Measurements from ENCODE around the gene CRLF1.
A peak's percentile ranks its signal among the peaks of the same experiment; 100 is the strongest.

The CRLF1 gene

DNA sequence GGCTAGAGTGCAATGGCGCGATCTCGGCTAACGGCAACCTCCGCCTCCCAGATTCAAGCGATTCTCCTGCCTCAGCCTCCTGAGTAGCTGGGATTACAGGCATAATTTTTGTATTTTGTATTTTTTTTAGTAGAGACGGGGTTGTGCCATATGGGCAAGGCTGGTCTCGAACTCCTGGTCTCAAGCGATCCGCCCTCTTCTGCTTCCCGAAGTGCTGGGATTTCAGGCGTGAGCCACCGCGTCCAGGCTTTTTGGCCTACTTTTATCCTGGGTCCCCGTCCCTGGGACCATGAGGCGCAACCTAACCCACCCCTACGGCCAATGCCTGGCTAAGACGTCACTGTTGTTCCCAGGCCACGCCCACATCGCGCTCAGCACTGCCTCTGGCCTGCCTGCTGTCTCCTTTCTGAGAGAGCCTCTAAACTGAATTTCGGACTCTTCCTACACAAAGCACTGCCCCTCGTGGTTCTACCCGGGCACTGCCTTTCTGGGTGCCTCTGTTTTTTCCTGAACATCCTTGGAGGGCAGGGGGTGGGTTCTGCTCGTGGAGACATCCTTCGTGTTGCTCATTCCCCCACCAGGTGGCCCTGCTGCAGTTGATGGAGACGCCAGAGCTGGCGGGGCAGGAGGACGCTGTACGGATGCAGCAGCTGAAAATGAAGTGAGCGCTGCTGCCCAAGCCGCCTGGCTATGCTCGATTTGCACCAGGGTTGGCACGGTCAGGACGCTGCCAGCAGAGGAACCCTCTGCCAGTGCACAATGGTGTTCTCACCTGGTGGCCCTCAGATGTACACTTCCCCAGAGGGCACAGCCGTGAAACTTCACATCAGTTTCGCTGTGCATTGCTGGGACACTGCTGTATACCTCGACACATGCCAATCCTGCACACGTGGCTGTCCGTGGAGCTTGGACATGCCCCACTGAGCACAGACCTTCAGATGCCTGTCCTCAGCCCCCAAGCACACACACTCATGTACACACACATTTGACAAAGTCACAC lies 16.0 kb downstream of the CRLF1 start:
- DNase-seq = peak; percentile 99

DNA sequence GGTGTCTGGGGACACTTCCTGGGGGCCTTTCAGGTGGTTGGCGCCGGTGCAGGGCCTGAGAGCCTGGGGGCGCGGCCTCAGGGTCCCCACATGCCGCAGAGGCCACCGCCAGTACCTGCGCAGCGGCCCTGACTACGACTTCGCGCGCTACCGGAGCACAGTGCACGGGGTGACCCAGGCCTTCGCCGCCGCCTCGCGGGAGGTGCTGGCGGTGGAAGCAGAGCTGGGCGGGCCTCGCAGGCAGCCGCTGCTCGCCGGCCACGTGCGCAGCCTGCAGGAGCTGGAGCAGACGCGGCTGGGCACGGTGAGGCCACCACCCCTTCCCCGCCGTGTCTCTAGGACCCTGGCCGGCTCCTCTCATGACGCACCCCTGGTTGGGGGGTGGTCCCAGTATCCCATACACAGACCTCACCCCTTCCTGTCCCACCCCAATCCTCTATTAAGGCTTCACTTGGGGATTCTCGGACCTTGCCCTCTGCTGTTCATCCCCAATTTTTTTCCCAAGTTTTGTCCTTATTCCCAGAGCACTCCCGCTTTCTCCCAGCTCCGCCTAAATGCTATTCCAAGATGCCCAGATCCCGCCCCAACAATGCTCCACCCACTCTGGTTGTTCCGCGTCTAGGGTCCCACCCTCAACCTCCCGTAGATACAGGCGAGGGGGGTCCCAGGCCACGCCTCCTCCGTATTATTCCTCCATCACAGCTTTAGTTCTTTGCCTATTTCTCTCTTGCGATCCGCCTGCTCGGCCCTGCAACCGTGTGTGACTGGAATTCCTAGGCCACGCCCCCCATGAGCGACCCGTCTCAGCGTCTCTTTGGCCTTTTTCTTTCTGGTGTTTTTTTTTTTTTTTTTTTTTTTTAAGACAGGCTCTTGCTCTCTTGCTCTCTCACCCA lies 17.0 kb downstream of the CRLF1 start:
- peak; percentile 99 for DNase-seq

DNA sequence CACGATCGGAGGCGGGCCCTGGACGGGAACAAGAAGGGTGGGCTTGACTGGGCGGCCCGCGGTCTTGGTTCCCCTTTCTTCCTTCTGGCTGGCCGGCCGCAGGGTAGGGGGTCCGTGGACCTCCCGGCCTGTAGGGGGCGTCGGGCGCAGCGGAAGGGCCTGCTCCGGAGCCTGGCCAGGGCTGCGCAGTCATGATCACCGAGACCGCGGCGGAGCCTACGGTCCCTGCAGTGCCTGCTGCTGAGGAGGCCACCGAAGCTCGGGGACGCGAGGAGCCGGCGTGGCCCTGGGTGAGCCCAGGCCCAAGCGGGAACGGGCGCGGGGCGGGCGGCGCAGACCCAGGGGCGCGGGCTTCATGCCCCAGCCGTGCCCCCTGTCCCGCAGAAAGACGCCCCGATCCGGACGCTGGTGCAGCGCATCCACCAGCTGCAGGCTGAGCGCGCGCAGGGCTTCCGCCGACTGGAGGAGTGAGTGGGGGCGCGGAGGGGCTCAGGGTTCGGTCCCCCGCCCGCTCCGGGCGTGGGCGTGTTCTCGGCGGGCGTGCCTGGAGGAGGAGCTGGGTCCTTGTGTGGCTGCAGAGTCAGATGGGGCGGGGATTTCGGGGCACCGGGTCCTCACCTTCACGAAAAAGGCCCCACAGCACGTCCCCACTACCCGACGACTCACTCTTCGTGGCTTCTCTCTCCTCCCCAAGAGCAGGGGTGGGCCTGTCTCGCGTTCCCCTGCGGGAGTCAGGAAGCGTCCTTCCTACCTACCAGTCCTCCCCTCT lies 17.8 kb downstream of the CRLF1 start, which contains the start of gene REX1BD:
Gene REX1BD (plus strand): TSS at position 188 of the 769 bp plus-strand sequence. CDS start 4 bp downstream, at position 192.
- peak; percentile 95 for DNase-seq

DNA sequence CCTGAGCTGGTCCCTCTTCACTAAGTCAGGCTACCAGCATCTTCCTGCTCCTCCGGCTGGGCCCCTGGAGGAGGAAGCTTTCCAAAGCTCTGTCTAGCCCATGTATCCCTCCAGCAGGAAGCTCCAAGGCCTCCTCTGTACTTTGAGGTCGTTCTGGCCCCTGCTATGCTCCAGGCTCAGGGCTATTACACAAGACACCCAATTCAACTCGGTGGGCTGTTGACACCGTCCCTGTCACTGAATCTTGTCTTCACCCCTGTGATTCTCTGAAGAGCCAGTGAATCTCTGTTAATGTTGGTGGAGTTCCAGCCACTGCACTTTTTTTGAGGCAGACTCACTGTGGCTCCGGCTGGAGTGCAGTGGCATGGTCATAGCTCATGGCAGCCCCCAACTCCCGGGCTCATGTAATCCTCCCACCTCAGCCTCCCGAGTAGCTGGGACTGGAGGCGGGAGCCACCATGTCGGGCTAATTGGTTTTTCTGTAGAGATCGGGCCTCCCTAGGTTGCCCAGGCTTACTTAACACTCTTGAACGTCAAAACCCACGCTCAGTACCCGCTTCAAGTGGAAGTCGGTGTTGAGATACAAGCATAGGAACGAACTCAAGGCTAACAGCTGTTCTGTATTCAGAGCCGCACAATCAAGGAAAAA lies 18.5 kb downstream of the CRLF1 start:
- DNase-seq = peak; percentile 93

DNA sequence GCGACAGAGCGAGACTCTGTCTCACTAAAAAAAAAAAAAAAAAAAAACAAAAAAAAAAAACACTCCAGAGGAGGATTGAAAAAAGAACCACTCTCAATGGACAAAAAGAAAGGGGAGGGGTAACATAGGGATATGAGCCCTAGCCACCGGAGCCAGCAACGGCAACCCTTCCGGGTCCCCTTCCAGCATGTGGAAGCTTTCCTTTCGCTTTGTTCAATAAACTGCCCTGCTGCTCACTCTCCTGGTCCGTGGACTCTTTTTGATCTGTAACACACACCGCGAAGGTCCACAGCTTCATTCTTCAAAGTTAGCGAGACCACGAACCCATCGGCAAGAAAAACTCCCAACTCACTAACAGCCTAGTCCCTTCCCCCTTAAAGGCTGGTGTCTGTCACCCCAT lies 19.0 kb downstream of the CRLF1 start:
- no peak for DNase-seq

DNA sequence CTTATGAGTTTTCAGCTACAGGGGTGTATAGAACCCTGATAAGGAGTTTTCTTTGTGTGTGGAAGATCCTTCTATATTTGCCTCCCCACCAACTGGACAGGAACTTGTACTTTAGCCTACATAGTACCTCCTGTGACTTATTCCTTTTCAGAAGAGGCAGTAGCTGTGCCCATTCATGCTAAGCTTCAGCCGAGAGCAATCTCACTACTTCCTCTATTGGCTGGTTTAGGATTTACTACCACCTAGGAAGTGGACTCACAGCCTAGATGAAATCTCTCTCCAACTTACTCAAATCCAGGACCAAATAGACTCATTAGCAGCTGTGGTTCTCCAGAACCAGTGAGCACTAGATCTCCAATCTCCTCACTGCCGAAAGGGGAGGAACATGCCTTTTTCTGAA lies 20.3 kb downstream of the CRLF1 start:
- no peak for DNase-seq

DNA sequence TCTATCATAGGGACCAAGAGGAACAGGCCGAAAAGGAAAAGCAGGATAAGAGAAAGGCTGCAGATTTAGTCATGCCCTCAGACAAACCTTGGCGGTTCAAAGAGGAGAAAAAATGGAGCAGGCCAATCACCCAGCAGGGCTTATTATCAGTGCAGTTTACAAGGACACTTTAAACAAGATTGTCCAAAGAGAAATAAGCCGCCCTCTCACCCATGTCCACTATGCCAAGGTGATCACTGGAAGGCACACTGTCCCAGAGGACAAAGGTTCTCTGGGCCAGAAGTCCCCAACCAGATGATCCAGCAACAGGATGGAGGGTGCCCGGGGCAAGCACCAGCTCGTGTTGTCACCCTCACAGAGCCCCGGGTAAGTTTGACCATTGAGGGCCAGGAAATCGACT lies 26.3 kb downstream of the CRLF1 start:
- no peak for DNase-seq

DNA sequence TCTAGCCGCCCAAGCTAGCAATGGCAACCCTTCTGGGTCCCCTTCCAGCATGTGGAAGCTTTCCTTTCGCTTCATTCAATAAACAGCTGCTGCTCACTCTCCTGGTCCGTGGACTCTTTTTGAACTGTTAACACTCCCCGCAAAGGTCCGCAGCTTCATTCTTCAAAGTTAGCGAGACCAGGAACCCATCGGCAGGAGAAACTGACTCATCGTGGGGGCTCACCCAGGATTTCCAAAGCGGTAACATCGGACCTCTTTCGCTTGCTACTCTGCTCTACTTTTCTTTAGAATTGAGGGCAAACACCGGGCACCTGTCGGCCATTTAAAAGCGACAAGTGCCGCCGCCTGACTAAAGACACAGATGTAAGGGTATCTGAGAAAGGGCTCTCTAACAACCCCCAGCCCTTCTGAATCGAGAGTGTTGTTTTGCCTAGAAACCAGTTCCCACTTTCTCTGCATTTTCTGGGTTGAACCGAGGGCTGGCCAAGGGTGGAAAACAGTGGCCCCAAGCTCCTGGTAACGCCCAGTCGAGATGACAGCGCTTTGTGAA lies 29.2 kb downstream of the CRLF1 start:
- DNase-seq = no peak

DNA sequence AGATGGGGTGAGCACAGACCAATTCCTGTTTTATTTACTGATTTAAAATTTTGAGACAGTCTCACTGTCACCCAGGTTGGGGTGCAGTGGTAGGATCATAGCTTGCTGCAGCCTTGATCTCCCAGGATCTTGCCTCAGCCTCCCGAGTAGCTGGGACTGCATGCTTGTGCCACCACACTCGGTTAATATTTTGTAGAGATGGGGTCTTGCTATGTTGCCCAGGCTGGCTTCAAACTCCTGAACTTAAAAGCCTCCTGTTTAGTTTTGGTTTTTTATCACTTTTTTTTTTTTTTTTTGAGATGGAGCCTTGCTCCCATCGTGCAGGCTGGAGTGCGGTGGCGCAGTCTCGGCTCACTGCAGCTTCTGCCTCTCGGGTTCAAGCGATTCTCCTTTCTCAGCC lies 30.2 kb downstream of the CRLF1 start:
- DNase-seq = no peak

DNA sequence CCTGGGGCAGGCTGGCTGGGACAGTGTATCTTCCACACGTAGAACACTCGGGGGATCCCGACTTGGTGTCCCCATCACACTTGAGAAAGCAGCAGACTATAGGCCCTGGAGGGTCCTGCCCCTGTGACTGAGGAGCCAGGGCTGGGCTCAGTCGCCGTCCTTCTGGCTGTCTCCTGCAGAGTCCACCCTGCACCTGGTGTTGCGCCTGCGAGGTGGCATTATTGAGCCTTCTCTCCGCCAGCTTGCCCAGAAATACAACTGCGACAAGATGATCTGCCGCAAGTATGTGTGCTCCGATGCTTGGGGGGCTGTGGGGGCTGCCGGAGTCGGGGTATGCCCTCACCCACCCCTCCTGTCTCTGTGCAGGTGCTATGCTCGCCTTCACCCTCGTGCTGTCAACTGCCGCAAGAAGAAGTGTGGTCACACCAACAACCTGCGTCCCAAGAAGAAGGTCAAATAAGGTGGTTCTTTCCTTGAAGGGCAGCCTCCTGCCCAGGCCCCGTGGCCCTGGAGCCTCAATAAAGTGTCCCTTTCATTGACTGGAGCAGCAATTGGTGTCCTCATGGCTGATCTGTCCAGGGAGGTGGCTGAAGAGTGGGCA lies 31.8 kb downstream of the CRLF1 start:
- no peak for DNase-seq

DNA sequence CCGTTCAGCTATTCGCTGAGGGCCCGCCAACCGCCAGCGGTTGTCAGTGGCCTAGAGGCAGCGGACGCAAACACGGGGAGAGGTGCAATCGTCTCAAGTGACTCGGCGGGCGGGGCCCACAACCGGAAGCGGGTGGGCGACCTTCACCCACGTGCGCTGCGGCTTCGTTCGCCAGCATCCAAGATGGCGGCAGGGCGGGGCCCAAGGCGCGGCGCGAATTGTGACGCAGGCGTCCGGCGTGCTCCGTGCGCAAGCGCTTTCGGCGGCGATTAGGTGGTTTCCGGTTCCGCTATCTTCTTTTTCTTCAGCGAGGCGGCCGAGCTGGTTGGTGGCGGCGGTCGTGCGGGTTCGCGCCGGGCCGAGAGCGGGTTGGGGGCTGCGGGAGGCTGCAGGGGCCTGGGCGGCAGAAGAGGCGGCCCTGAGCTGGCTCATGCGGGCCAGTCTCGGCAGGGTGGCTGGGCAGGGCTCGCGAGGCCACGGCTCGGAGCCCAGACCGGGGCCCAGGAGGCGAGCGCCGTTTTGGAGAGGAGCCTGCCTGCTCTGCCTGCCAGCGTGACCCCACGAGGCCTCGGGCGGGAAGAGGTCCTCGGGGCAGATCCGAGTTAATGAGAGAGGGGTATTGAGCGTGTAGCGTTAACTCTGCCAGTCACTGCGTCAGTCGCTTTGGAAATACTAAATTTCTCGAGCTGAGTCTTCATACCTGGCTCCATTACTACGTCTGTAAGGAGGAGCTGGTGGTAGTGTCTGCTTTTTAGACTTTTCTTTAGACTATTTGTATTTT lies 34.8 kb downstream of the CRLF1 start, which contains the start of gene UBA52:
Gene UBA52 (plus strand): TSS at position 294 of the 781 bp plus-strand sequence. CDS start 1,444 bp downstream, outside the sequence.
- peak; percentile 100 for DNase-seq

DNA sequence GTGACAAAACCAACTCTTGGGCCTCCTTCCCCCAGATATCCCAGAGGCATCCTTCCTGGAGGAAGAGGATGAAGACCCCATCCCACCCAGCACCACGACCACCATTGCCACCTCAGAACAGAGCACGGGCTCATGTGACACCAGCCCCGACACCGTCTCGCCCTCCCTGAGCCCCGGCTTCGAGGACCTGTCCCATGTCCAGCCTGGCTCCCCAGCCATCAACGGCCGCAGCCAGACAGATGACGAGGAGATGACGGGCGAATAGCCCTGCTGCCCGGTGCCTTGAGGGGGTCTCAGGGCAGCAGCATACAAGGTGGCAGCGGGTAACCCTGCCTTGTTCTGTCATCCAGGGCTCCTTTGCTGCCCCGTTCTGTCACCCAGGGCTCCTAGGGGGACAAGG lies 38.2 kb downstream of the CRLF1 start:
- no peak for DNase-seq

DNA sequence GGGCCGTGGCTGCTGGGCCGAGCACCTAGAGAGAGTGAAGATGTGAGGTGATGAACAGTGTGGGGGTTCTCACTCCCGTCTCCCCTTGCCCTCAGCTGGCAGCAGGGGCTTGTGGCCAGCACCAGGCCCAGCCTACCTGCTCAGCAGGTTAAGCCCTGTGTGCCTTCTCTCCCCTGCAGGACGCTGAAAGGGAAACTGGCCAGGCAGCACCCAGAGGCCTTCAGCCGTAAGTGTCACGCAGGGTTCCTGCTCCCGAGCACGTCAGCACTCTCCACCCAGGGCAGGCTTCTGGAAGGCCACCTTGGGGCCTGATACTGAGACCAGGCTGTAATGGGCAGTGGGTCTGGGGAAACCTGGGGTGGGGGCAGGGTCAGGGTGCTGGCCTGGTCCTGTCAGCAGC lies 39.6 kb downstream of the CRLF1 start:
- no peak for DNase-seq

DNA sequence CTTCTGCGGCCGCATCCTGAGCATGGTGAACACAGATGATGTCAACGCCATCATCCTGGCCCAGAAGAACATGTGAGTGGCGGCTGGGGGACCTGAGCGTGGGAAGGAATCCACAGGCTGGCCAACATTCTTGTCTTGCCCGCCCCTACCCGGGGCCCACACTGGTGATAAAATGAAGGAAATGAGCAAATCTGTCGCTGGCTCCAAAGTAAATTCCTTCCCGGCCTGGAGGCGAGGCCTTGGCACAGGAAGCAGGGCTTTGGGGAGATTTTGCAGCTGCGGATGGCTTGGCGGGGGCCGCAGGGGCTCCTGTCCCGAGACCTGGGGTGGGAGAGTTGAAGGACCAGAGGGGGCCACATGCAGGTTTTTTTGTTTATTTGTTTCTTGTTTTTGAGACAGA lies 44.5 kb downstream of the CRLF1 start:
- no peak for DNase-seq

DNA sequence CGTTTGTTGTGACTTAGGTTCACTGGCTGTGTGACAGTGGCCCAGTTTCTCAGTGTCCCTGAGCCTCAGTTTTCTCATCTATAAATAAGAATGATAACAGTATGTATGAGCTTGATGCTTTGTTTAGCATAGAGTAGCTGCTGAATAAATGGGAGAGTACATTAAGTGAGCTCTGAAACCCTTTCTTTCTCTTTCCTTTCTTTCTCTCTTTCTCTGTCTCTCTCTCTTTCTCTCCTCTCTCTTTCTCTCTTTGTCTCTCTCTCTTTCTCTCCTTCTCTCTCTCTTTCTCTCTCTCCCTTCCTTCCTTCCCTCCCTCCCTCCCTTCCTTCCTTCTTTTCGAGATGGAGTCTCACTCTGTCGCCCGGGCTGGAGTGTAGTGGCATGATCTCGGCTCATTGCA lies 46.9 kb downstream of the CRLF1 start:
- no peak for DNase-seq

DNA sequence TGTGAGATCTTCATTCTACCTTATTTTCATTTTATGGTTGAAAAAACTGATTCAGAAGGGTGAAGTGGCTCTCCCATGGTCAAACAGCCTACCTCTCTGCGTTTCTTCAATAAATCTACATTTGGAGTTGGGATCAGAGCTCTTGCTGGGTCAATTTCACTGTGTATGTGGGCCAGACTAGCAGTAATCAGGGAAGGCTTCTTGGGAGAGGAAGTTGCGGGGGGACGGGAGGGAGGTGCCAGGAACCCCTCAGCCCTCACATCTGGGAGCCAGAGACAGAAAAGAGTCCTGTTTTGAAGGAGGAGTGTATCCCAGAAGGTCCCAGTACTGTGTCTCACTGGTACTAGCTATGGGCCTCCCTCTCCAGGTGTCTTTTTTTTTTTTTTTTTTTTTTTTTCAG lies 48.0 kb downstream of the CRLF1 start:
- no peak for DNase-seq

DNA sequence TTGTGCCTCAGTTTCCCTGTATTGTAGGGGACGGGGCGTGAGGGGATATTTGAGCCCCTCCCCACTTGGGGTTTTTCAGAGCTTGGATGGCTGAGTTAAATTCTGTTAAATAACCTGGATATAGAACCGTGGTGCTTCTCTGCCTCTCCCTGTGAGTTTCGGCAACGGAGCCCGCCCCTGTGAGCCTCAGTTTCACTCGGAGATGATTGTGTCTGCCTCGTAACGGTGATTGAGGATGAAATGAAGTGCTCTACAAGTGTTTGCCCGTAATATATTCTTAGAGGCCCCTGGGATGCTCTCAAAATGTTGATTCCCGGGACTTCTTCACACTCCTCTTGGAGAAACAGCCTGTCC lies 48.4 kb downstream of the CRLF1 start:
- no peak for DNase-seq

DNA sequence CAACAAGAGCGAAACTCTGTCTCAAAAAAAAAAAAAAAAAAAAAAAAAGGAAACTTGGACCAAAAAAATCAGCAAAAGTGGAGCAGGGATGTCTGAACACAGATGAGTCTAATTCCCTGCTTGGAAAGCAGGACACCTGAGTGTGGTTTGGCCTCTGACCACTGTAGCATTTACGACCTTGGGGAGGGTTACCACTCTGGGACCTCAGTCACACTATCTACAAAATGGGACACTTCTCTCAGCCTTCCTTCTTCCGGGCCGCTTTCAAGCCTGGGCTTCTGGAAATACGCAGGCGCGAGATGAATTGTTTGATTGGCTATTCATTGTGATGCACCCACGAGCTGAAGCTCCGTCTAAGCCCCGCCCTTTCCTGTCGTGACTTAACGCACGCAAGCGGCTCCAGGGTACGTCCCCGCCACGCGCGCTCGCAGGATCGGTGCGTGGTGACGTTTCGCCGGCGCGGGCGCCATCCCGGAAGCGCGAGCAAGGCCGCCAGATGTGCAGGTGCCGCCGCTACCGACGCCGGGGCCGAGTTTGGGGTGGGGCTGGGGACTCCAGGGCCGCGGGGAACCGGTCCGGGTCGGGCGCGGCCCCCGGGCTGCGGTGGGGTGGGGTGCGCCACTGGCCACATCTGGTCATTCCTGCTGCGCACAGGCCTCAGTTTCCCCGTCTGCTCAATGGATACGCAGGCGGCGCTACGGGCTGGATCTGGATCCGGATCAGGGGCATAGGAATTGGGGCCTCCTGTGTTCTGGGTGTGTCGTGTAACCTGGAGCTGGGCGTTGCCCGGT lies 49.0 kb downstream of the CRLF1 start, which contains the start of gene KXD1:
Gene KXD1 (plus strand): TSS at position 460 of the 791 bp plus-strand sequence. CDS start 4,187 bp downstream, outside the sequence.
- DNase-seq = peak; percentile 100

DNA sequence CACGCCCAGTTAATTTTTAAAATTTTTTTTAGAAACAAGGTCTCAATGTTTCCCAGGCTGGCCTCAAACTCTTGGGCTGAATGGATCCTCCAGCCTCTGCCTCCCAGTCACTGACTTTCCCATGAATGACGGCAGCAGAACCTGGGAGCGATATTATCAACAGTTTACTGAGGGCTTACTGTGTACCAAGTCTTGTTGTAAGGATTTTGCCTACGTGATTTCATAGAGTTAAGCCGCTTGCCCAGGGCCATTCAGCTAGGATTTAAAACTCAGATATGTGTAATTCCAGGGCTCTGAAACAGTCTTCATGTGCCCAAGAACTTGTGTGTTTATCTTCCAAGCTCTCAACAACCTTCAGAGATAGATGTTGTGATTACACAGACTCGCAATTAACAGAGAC lies 55.0 kb downstream of the CRLF1 start:
- peak; percentile 79 for DNase-seq
